Measurements from ENCODE around the gene ADIG.
"Not testable (repeated sequence)": the region's sequence is repeated elsewhere in the genome, so short reads cannot be mapped to it uniquely, and the experiment has no call there.

The ADIG gene

GRCh38 chr20:38579219-38579910 lies 1.6 kb upstream of the ADIG start:
- DNase-seq, result no peak

DNA sequence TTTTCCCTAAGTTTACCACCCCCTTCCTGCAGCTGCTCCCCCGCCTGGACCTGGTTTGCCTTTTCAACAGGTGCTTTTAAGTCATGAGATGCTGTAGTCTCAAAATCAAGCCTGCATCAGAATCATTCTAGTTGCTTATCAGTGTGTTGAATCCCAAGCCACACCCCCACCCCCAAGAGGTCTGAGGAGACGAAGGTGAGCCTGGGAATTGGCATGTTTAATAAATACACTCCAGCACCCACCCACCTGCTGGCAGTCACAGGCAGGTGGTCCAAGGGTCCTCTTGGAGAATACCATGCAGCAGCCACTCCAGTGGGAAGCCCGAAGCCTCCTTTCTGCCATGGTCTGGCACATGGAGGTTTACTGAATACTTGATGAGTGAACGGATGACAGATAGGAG lies 1.1 kb upstream of the ADIG start:
- no peak for DNase-seq

DNA sequence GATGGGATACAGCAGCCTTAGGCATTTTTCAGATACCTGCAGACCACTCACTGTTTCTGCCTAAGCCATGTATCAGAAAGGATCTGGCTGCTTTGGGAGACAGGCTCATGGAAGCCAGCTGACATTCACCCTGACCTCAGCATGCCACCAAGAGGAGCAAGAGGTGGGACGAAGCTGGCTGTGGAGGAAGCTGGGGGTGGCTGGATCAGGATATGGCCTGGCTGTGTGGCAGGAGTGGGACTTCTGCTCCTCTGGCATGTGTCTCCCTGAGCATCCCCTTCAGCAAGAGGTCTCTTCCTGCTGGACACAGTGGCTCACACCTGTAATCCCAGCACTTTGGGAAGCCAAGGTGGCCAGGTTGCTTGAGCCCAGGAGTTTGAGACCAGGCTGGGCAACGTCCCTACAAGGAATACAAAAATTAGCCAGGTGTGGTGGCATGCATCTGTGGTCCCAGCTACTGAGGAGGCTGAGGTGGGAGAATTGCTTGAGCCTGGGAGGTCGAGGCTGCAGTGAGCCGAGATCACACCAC lies 897 bp downstream of the ADIG start:
- no peak for DNase-seq

- no peak for DNase-seq
Measured at GRCh38 chr20:38583306-38583705, 2.3 kb downstream of the ADIG start.

GRCh38 chr20:38584099-38584763 lies 3.2 kb downstream of the ADIG start:
- no peak for DNase-seq

DNA sequence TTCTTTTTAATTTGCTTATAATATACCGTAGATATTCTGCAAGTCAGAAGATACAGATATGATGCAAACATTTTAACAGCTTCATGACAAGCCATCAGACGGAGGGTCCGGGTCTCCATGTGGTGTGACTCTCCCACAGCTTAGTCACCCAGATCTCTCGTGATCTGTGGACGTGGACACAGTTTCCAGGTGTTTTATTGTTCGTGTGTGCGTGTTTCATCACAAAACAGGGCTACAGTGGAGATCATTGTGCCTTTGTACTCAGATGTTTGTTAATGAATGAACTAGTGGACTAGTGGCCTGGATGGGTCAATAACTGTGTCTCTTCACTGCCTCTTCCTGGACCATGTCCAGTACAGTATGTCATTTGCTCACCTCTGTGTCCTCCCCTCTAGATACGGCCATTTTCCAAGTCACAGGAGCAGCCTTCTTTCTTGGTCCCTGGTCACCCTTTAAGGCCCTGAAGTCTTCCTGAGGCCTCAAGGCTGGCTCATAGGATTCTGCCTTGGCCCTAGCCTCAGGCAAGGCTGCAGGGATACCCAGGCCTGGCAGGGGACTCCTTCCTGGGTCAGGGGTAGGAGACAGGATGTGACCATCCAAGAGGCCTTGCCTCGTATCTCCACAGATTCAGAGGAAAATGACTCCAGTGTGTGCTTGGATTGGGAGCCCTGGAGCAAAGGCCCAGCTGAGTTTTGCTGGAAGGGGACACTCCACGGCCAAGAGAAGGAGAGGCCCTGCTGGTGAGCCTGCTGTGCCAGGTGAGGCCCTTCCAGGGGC lies 4.6 kb downstream of the ADIG start:
- no peak for DNase-seq

- DNase-seq, result no peak
Measured at GRCh38 chr20:38586181-38586525, 5.2 kb downstream of the ADIG start.

DNA sequence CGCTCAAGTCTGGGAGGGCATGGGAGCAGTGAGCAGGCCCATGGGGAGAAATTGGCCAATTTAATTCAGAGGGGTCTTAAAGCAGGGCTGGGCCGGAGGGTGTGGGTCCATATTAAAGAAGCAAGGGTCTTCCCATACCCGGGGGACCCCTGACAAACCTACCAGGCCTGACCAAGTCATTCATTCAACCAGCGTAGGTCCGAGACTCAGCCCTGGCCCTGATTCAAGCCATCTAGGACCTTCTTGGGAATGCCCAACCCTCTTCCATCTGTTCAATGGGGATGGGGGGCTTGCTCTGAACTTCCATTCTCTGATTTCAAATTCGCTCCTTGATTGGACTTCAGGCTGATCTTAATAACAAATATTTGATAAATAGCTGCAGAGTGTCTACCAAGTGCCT lies 7.3 kb downstream of the ADIG start:
- DNase-seq, result no peak

DNA sequence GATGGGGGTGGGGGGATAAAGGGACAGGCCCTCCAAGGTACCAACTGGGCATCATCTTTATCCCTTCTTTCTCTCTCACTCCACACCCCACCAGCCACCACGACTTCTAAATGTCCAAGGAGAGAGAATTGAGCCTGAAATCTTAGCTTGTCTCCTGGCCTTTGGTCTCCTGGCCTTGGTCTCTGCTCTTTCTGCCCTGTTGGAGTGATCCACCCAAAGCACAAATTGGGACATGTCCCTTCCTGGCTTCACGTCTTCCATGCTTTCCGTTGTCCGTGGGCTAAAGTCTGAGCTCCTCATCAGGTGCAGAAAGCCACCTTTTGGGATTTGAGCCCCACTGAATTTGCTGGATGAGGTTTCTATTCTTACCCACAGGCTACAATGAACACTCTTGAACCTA lies 8.4 kb downstream of the ADIG start:
- no peak for DNase-seq

DNA sequence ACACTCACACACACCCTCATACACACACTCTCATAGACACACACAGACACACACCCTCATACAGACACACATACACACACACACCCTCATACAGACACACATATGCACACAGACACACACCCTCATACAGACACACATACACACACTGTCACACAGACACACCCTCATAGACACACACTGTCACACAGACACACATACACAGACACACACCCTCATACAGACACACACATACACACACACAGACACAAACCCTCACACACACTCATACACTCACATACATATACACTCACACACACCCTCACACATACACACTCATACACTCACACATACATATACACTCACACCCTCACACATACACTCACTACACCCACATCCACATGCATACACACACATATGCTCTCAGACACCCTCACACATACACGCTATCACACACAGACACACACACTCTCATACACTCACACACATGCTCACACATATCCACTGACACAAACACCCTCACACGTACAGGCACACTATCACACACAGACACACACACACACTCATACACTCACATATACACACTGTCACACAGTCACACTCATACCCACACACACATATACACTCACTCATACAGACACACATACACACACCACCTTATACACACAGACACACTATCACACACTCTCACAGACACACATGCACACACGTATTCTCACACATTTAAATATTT lies 9.1 kb downstream of the ADIG start:
- no peak for DNase-seq

- DNase-seq, result no peak
Measured at GRCh38 chr20:38590676-38591473, 9.9 kb downstream of the ADIG start.

DNA sequence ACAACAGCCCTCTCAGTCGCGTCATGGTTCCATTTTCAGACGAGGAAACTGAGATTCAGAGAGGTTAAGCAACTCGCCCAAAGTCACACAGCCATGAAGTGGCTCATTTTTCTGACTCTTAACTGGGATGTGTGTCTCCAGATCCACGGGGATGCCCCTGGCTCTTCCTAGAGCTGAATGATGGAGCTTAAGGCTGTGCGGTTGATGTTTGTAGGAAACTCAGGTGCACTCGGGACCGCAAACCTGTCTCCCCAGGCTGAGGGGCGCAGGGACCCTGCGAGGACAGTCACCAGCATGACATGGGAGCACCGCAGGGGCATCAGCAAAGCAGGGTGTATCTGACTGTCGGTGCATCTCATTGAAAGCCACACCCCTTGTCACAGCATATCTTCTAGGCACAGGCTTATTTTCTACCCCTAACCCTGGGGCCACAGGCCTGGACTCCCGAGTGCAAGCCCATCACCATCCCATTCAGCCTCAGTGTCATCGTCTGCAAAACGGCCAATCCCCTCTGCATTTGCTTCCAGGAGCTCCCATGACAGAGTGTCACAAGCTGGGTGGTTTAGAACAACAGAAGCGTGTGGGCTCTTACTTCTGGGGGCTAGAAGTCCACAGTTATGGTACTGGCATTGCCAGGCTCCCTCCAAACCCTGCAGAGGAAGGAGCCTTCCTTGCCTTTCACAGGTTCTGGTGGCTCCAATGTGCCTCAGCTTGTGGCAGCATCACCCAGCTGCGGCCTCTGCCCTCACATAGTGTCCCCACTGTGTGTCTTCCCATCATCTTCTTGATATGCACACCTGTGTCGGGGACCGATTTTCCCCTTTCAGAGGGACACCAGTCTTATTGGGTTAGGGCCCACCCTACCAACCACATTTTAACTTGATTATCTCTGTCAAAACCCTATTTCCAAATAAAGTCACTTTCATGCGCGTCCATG lies 10.7 kb downstream of the ADIG start:
- no peak for DNase-seq

GRCh38 chr20:38592411-38592790 lies 11.4 kb downstream of the ADIG start:
- DNase-seq, result not testable (repeated sequence)

DNA sequence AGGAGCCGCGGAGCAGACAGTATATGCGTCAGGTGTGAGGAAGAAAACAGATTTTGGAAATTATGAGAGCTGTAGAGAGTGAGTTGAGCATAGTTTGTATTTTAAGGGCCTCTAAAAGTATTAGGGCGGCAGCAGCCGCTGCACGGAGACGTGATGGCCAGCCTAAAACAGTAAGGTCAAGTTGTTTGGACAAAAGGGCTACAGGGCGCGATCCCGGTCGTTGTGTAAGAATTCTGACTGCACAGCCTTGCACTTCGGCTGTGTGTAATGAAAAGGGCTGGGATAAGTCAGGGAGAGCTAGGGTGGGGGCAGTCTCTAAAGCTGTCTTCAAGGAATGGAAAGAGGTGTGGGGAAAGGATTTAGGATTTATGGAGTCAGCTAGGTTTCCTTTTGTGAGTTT lies 13.3 kb downstream of the ADIG start:
- not testable (repeated sequence) for DNase-seq

DNA sequence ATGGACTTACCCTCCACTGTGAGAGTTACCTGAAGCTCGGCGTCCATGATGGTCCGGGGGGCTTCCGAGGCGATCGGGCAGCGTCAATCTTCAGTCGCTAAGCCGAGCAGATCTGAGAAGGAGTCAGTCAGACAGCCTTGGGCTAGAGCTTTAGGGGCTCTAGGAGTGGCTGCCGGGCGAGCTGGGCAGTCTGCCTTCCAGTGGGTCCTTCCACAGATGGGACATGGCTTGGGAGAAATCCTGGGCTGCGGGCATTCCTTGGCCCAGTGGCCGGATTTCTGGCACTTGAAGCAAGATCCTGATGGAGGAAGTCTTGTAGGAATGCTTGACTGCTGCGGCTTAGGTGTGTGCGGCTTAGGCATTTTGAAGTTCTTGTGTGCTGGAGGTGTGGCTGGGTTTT lies 14.9 kb downstream of the ADIG start:
- DNase-seq, result not testable (repeated sequence)

DNA sequence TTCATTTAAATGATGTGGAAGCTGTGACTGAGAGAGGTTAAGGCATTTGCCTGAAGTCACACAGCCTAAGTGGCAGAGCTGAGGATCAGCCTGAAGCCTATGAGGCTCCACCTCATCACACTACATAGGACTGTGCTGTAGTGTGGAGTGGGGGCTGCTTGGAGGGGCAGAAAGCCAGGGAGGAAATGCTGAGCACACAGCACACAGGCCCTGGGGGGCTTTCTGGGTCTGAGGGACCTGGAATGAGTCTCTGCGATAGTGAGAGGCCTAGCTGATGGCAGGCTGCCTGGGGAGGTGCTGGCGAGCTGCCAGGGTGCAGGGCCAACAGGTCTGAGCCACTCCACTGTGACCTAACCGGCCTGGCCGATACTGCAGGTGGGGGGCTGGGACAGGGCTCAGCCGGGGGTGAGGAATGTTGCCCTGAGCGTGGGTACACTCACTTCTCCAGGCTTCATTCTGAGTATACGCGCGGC lies 18.4 kb downstream of the ADIG start:
- DNase-seq, result no peak

DNA sequence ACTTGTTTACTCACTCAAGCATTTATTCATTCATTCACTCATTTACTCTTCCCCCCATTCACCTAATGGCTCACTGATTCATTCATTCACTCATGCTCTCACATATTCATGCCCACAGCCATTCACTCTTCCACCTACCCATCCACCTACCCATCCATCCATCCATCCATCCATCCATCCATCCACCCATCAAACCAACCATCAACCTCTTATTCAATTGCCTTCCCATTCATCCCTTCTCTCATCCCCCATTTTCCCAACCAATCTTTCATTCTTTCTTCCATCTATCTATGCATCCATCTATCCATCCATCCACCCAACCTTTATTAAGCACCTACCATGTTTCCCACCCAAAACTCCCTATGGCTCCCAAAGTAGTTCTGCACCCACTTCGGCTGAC lies 19.1 kb downstream of the ADIG start:
- no peak for DNase-seq

GRCh38 chr20:38601216-38602184 lies 20.5 kb downstream of the ADIG start, which contains the start of gene ARHGAP40:
ARHGAP40 (plus strand) TSS chr20:38601809.
- no peak for DNase-seq

GRCh38 chr20:38602185-38602581 lies 21.2 kb downstream of the ADIG start:
- DNase-seq, result no peak

- no peak for DNase-seq
Measured at GRCh38 chr20:38603286-38603685, 22.3 kb downstream of the ADIG start.

Data from SHP77 (cell line).